KMS-11 (cell line): ENCODE results near the gene SEC14L2.

Source experiments
- H2AFZ ChIP-seq: fragments of 200-600 bp; sonication (generic); 2 replicates; pipeline ENCODE4 v1.6.1; 2016; ENCODE audit warnings: antibody characterized with exemption, mixed run types, low read depth
- H3K27ac ChIP-seq: fragments of 200-600 bp; sonication (generic); 2 replicates; pipeline ENCODE4 v1.6.1; 2016; ENCODE audit warnings: mild to moderate bottlenecking, mixed run types
- H3K27me3 ChIP-seq: fragments of 200-600 bp; sonication (generic); 2 replicates; pipeline ENCODE4 v1.6.1; 2017; ENCODE audit warnings: mild to moderate bottlenecking, low read depth, mixed run types, moderate library complexity; ENCODE audit not compliant: insufficient read depth
- H3K36me3 ChIP-seq: fragments of 200-600 bp; sonication (generic); 2 replicates; pipeline ENCODE4 v1.6.1; 2017; ENCODE audit warnings: mild to moderate bottlenecking, mixed run types; ENCODE audit not compliant: insufficient read depth
- H3K4me1 ChIP-seq: fragments of 200-600 bp; sonication (generic); 2 replicates; pipeline ENCODE4 v1.6.1; 2016; ENCODE audit warnings: mild to moderate bottlenecking, low read depth, mixed run types; ENCODE audit not compliant: poor library complexity, severe bottlenecking
- H3K4me2 ChIP-seq: fragments of 200-600 bp; sonication (generic); 2 replicates; pipeline ENCODE4 v1.7.0; 2016; ENCODE audit warnings: mild to moderate bottlenecking, mixed run types
- H3K4me3 ChIP-seq: fragments of 200-600 bp; sonication (generic); IDR thresholded peaks from 2 replicates; pipeline ENCODE4 v1.6.1; 2017; ENCODE audit warnings: low read depth, low read length, mixed read lengths; ENCODE audit not compliant: insufficient read depth
- H3K79me2 ChIP-seq: fragments of 200-600 bp; sonication (generic); 2 replicates; pipeline ENCODE4 v1.6.1; 2016; ENCODE audit warnings: low read depth, mixed run types; ENCODE audit not compliant: insufficient read depth
- H3K9ac ChIP-seq: fragments of 200-600 bp; sonication (generic); 2 replicates; pipeline ENCODE4 v1.6.1; 2016; ENCODE audit warnings: mild to moderate bottlenecking, mixed run types
- H4K20me1 ChIP-seq: fragments of 200-600 bp; sonication (generic); 2 replicates; pipeline ENCODE4 v1.6.1; 2016; ENCODE audit warnings: mild to moderate bottlenecking, mixed run types; ENCODE audit not compliant: insufficient read depth
- CTCF ChIP-seq: fragments of 200-600 bp; sonication (generic); conservative IDR thresholded peaks from 2 replicates; pipeline ENCODE4 v1.6.1; 2017; ENCODE audit warnings: low read depth, mild to moderate bottlenecking, antibody characterized with exemption, low read length, moderate library complexity, mixed read lengths

SEC14L2 gene

GRCh38 chr22:30429887-30430286, 33.1 kb downstream of the SEC14L2 start:
- Histone ChIP-seq H3K79me2 (no peaks in the 10 kb centered on the region), H3K4me3 (no peak overlapping the region), H4K20me1 (no peaks in the 10 kb centered on the region), H3K27ac (no peak overlapping the region), H2AFZ (no peak overlapping the region), H3K36me3 (no peaks in the 10 kb centered on the region), H3K4me1 (peaks cover 11% of the 10 kb centered on the region), H3K9ac (no peak overlapping the region), H3K27me3 (no peaks in the 10 kb centered on the region), H3K4me2 (no peak overlapping the region)
- no peak for TF ChIP-seq CTCF

- Histone ChIP-seq H3K27me3 (no peaks in the 10 kb centered on the region), H3K4me3 (no peak overlapping the region), H3K9ac (no peak overlapping the region), H2AFZ (no peak overlapping the region), H3K27ac (no peak overlapping the region), H3K79me2 (no peaks in the 10 kb centered on the region), H4K20me1 (no peaks in the 10 kb centered on the region), H3K4me1 (peaks cover 14% of the 10 kb centered on the region), H3K4me2 (no peak overlapping the region), H3K36me3 (no peaks in the 10 kb centered on the region)
- TF ChIP-seq CTCF, result no peak
Measured at GRCh38 chr22:30430933-30431332, 34.1 kb downstream of the SEC14L2 start.

- Histone ChIP-seq H3K9ac (no peak overlapping the region), H3K4me2 (no peak overlapping the region), H3K27ac (no peak overlapping the region), H3K27me3 (0 out of 2 replicates have a peak, but pooled peaks cover 3% of the 10 kb centered on the region), H3K79me2 (no peaks in the 10 kb centered on the region), H3K4me1 (peaks cover 9% of the 10 kb centered on the region), H3K4me3 (no peak overlapping the region), H3K36me3 (no peaks in the 10 kb centered on the region), H2AFZ (no peak overlapping the region), H4K20me1 (no peaks in the 10 kb centered on the region)
- no peak for TF ChIP-seq CTCF
Measured at GRCh38 chr22:30432096-30432495, 35.3 kb downstream of the SEC14L2 start.

DNA sequence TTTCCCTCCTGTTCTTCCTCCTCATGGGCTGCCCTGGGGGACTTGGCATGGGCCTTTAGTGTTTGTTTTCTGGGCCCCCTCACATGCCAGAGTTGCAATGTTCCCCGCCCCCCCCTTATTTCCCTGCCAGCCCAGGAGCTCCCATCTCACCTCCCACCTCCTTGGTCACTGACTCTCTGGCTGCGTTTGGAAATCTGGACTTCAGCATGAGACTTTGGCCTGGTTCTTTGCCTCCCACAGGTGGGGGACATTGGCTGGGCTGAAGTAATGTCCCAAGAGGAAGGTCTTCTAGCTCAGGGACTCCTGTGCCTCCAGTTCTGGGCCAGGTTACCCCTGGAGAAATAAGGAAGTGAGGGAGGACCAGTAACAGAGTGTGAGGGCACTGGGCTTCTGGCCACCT, 35.7 kb downstream of the SEC14L2 start:
- Histone ChIP-seq H3K4me2 (no peak overlapping the region), H3K27ac (no peak overlapping the region), H3K79me2 (no peaks in the 10 kb centered on the region), H3K27me3 (0 out of 2 replicates have a peak, but pooled peaks cover 3% of the 10 kb centered on the region), H3K9ac (no peak overlapping the region), H3K4me1 (peaks cover 9% of the 10 kb centered on the region), H3K36me3 (no peaks in the 10 kb centered on the region), H2AFZ (no peak overlapping the region), H4K20me1 (no peaks in the 10 kb centered on the region), H3K4me3 (no peak overlapping the region)
- no peak for TF ChIP-seq CTCF
